CD4-positive, alpha-beta T cell treated with Interleukin-10 for 1 hour (primary cell): ENCODE results near the gene ZNF443.
"Not testable (repeated sequence)": the region's sequence is repeated elsewhere in the genome, so short reads cannot be mapped to it uniquely, and the experiment has no call there.

Experiments used
- DNase-seq: peaks from one replicate; pipeline ENCODE4 v3.0.0-alpha.2; 2020

The ZNF443 gene

GRCh38 chr19:12440541-12441316, at the start of gene ZNF443:
Gene ZNF443, minus strand, starts transcription at chr19:12441021. Its CDS starts 107 bp downstream, at chr19:12440914.
- peak; percentile 99 for DNase-seq

GRCh38 chr19:12486265-12486783, 45.5 kb upstream of the ZNF443 start:
- not testable (repeated sequence) for DNase-seq

- no peak for DNase-seq
Measured at GRCh38 chr19:12485571-12485970, 44.8 kb upstream of the ZNF443 start.

GRCh38 chr19:12485052-12485416, 44.2 kb upstream of the ZNF443 start:
- DNase-seq: no peak

GRCh38 chr19:12484371-12485051, 43.7 kb upstream of the ZNF443 start, which contains the start of gene ZNF709:
Gene ZNF709, minus strand, starts transcription at chr19:12484816. Its CDS starts 159 bp downstream, at chr19:12484657.
- DNase-seq: peak; percentile 92

GRCh38 chr19:12484011-12484370, 43.2 kb upstream of the ZNF443 start:
- no peak for DNase-seq

- DNase-seq: no peak
Measured at GRCh38 chr19:12482509-12482886, 41.7 kb upstream of the ZNF443 start.

- DNase-seq: no peak
Measured at GRCh38 chr19:12481781-12482508, 41.1 kb upstream of the ZNF443 start.

GRCh38 chr19:12478234-12478941, 37.6 kb upstream of the ZNF443 start:
- DNase-seq: no peak

- DNase-seq: not testable (repeated sequence)
Measured at GRCh38 chr19:12467651-12468050, 26.8 kb upstream of the ZNF443 start.

- no peak for DNase-seq
Measured at GRCh38 chr19:12465211-12465610, 24.4 kb upstream of the ZNF443 start.

- no peak for DNase-seq
Measured at GRCh38 chr19:12464769-12465168, 23.9 kb upstream of the ZNF443 start.

GRCh38 chr19:12464139-12464538, 23.3 kb upstream of the ZNF443 start:
- not testable (repeated sequence) for DNase-seq

GRCh38 chr19:12453495-12453894, 12.7 kb upstream of the ZNF443 start:
- no peak for DNase-seq

- DNase-seq: no peak
Measured at GRCh38 chr19:12450844-12451243, 10.0 kb upstream of the ZNF443 start.

- no peak for DNase-seq
Measured at GRCh38 chr19:12448808-12449207, 8.0 kb upstream of the ZNF443 start.

- DNase-seq: peak; percentile 40
Measured at GRCh38 chr19:12439686-12440540, 908 bp downstream of the ZNF443 start.

- not testable (repeated sequence) for DNase-seq
Measured at GRCh38 chr19:12430726-12431299, 10.0 kb downstream of the ZNF443 start.

GRCh38 chr19:12425888-12426274, 14.9 kb downstream of the ZNF443 start:
- no peak for DNase-seq

- no peak for DNase-seq
Measured at GRCh38 chr19:12425236-12425887, 15.5 kb downstream of the ZNF443 start.

- DNase-seq: not testable (repeated sequence)
Measured at GRCh38 chr19:12417273-12417672, 23.5 kb downstream of the ZNF443 start.
